Stimulated activated CD8-positive, alpha-beta memory T cell treated with anti-CD3 and anti-CD28 coated beads, Interleukin-15, amount 100 ng/mL, for 24 hours (primary cell): Measurements from ENCODE around the gene TUT7.
"Not testable (repeated sequence)": the region's sequence is repeated elsewhere in the genome, so short reads cannot be mapped to it uniquely, and the experiment has no call there.

Source experiments
- DNase-seq: peaks from one replicate; pipeline ENCODE4 v3.0.0-alpha.2; 2020; ENCODE audit warnings: low read depth

The TUT7 gene

GRCh38 chr9:86354011-86354817, at the start of gene TUT7:
TUT7 (minus strand) TSS chr9:86354410; CDS start chr9:86353199, 1,211 bp downstream.
- peak; percentile 95 for DNase-seq

GRCh38 chr9:86402591-86402990, 48.4 kb upstream of the TUT7 start:
- no peak for DNase-seq

GRCh38 chr9:86396412-86396811, 42.2 kb upstream of the TUT7 start:
- DNase-seq = no peak

- not testable (repeated sequence) for DNase-seq
These were observed 36.0 kb upstream of the TUT7 start for GRCh38 chr9:86390184-86390583.

- DNase-seq = no peak
These were observed 35.4 kb upstream of the TUT7 start for GRCh38 chr9:86389628-86390027.

- DNase-seq = no peak
These were observed 33.2 kb upstream of the TUT7 start for GRCh38 chr9:86387376-86387775.

- DNase-seq = not testable (repeated sequence)
These were observed 28.8 kb upstream of the TUT7 start for GRCh38 chr9:86383000-86383399.

- DNase-seq = no peak
These were observed 21.8 kb upstream of the TUT7 start for GRCh38 chr9:86376016-86376415.

- DNase-seq = no peak
These were observed 15.6 kb upstream of the TUT7 start for GRCh38 chr9:86369810-86370209.

GRCh38 chr9:86368871-86369521, 14.8 kb upstream of the TUT7 start:
- DNase-seq = no peak

- DNase-seq = no peak
These were observed 7.0 kb upstream of the TUT7 start for GRCh38 chr9:86361176-86361575.

- no peak for DNase-seq
These were observed 5.1 kb upstream of the TUT7 start for GRCh38 chr9:86359151-86359879.

GRCh38 chr9:86356871-86357866, 3.0 kb upstream of the TUT7 start:
- DNase-seq = no peak

- DNase-seq = no peak
These were observed 1.6 kb upstream of the TUT7 start for GRCh38 chr9:86355814-86356213.

- DNase-seq = no peak
These were observed 654 bp upstream of the TUT7 start for GRCh38 chr9:86354818-86355309.

- DNase-seq = no peak
These were observed 577 bp downstream of the TUT7 start for GRCh38 chr9:86353655-86354010.

- DNase-seq = no peak
These were observed 1.7 kb downstream of the TUT7 start for GRCh38 chr9:86352440-86353077.

- no peak for DNase-seq
These were observed 2.3 kb downstream of the TUT7 start for GRCh38 chr9:86351880-86352279.

- no peak for DNase-seq
These were observed 4.0 kb downstream of the TUT7 start for GRCh38 chr9:86350006-86350760.

- no peak for DNase-seq
These were observed 4.9 kb downstream of the TUT7 start for GRCh38 chr9:86349271-86349670.
